ENCODE measurements around the gene C5orf58. TPM values are rescaled to one million over a fixed set of nuclear protein-coding genes. Genes with fewer than 3 reads are reported as not detected.
A peak's percentile ranks its signal among the peaks of the same experiment; 100 is the strongest.

C5orf58 gene
- total and polyA plus RNA-seq, 10 of the 15 experiments (the other 5 are each of a cell fraction or from before 2014, with no cell fraction given), result 0.13 to 0.27 (median 0.26) TPM; not detected in 7

- TF ChIP-seq GABPA (IDR thresholded peaks at IDR 0.05; ENCODE audit: low read depth), result 0 out of 2 replicates have a peak, but pooled peaks have one; percentile 11
- TF ChIP-seq ATF3 (IDR thresholded peaks at IDR 0.05; ENCODE audit: borderline replicate concordance, extremely low read depth, low read depth, low read length), result no peak
- no peak for TF ChIP-seq ZBED1 (IDR thresholded peaks at IDR 0.05; ENCODE audit: borderline replicate concordance)
- no peak for TF ChIP-seq PAX8 (IDR thresholded peaks at IDR 0.05)
- no peak for TF ChIP-seq ZNF592 (IDR thresholded peaks at IDR 0.05)
- no peak for TF ChIP-seq BHLHE40 (IDR thresholded peaks at IDR 0.05; ENCODE audit: borderline replicate concordance in 1 of 2, low read depth in 2 of 2, low read length in 1 of 2)
- TF ChIP-seq HCFC1 (IDR thresholded peaks at IDR 0.05; ENCODE audit: low read length), result no peak
- no peak for TF ChIP-seq CHD4 (IDR thresholded peaks at IDR 0.05)
- no peak for TF ChIP-seq CEBPZ (IDR thresholded peaks at IDR 0.05; ENCODE audit: low read depth, low read length)
- TF ChIP-seq LARP7 (IDR thresholded peaks at IDR 0.05), result no peak
- no peak for TF ChIP-seq HDAC6 (IDR thresholded peaks at IDR 0.05; ENCODE audit: unreplicated experiment)
- TF ChIP-seq KDM1A (IDR thresholded peaks at IDR 0.05; ENCODE audit: borderline replicate concordance), result no peak
- TF ChIP-seq NFIC (IDR thresholded peaks at IDR 0.05; ENCODE audit: low read depth, low read length), result peak; percentile 36; the same call in 1 of the 2 replicates
- no peak for TF ChIP-seq SUPT20H (IDR thresholded peaks at IDR 0.05; ENCODE audit: borderline replicate concordance, control insufficient read depth, low read depth, low read length)
- TF ChIP-seq CEBPB (IDR thresholded peaks at IDR 0.05; ENCODE audit: borderline replicate concordance in 1 of 2, low read depth in 2 of 2, low read length in 2 of 2), result no peak
- TF ChIP-seq ATF2 (IDR thresholded peaks at IDR 0.05; ENCODE audit: low read length), result 0 out of 2 replicates have a peak, but pooled peaks have one; percentile 38
- TF ChIP-seq PKNOX1 (IDR thresholded peaks at IDR 0.05), result no peak
- TF ChIP-seq CTCF (IDR thresholded peaks at IDR 0.05 in 2 of 3, conservative IDR thresholded peaks at IDR 0.05 in 1 of 3; ENCODE audit: control insufficient read depth in 2 of 3, extremely low read depth in 1 of 3, insufficient read depth in 1 of 3, low read depth in 3 of 3, low read length in 3 of 3), result no peak
Observed at GRCh38 chr5:170254056-170254455, 21.3 kb downstream of the C5orf58 start (continued).

Measured in GM12878 (cell line).